NCI-H748 (cell line): ENCODE data around the gene ZNF660.

Experiments
- DNase-seq: peaks from one replicate; lab custom pipeline; 2025; ENCODE audit not compliant: unreplicated experiment; lab: John Stamatoyannopoulos, UW

ZNF660 gene

DNA sequence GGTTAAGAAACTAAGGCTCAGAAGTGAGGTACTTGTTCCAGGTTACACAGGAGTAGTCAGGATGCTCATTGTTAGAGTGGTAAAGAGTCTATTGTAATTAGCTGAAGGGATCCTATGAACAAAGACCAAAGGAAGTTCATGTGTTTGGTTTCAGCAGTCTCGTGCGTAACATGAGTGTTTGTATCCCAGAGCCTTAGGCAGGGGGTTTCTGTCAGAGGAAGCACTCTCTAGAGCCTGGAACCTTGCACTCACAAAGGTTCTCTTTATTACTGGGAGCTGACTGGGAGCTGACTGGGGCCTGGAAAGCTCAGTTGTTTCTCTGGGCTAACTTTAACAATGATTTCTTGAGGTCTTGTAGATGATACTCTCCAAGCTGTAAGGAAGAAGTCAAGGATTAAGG, 44.0 kb downstream of the ZNF660 start:
- no peak for DNase-seq

DNA sequence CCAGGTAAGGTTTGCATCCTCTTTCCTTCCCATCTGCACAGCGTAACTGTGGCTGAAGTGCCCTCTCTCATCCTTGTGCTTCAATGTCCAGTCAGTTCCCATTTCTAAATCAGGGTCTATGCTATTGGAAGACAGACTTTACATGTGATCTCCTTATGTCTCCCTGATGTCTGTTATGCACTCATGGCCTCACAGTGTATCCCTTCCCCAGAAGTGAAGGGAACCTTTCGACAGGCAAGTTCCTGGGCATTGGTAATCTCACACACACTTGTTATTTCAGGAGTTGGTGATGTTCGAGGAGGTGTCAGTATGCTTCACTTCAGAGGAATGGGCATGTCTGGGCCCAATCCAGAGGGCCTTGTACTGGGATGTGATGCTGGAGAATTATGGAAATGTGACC, 47.4 kb downstream of the ZNF660 start:
- no peak for DNase-seq

DNA sequence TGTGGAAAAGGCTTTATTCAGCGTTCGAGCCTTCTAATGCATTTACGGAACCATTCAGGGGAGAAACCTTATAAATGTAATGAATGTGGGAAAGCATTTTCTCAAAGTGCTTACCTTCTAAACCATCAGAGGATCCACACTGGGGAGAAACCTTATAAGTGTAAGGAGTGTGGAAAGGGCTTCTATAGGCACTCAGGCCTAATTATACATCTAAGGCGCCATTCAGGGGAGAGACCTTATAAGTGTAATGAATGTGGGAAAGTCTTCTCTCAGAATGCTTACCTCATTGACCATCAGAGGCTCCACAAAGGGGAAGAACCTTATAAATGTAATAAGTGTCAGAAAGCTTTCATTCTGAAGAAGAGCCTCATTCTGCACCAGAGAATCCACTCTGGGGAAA, 57.6 kb downstream of the ZNF660 start:
- DNase-seq: no peak

DNA sequence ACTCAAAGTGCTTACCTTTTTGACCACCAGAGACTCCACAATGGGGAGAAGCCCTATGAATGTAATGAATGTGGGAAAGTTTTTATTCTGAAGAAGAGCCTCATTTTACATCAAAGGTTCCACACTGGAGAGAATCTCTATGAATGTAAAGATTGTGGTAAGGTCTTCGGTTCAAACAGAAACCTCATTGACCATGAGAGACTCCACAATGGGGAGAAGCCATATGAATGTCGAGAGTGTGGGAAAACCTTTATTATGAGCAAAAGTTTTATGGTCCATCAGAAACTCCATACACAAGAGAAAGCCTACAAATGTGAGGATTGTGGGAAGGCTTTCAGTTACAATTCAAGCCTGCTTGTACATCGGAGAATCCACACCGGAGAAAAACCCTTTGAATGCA, 58.3 kb downstream of the ZNF660 start:
- DNase-seq: no peak

DNA sequence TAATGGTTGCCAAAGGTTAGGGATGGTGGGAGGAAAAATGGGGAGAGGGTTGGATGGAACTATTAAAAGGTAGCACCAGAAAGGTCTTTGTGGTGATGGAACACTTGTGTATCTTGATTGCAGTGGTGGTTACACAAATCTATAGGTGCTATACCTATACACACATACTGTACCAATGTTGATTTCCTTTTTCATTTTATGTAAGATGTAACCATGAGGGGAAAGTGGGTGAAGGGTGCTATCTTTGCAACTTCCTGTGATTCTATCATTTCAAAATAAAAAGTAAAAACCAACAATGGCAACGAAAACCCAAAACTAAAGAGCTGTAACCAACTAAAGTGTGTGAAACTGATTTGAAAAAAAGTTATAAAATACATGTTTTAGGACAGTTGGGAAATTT, 63.0 kb downstream of the ZNF660 start:
- no peak for DNase-seq

DNA sequence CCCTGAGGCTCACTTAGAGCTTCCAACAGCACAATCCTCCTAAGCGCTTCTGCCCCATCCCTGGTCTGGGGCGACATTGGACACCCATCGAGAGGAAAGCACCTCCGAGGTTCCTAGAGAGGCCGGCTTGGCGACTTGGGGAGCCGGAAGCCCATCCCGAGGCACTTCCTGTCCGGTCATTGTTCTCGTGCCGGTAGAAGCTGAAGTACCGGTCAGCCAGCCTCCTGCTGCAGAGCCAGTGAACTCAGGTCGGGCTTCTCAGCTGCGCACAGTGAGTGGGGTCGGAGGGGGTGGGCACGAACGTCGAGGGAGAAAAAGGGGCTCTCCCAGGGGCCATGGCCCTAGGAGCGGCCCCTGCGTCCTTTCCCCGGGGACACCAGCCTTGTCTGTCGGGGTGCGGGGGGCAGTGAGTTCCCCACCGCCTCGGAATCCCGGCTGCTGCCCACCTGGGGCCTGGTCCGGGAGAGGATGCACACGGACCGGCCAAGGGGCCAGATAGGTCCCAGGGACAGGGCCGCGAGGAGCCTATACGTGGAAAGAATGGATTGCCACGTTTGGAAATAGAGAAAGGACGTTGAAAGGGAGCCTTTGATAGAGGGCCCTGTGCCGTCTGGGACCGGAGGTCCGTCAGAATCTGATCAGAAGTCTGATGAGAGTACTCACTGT, 63.9 kb downstream of the ZNF660 start, which contains the start of gene ZNF35:
ZNF35 (plus strand) TSS at position 169 of the 666 bp plus-strand sequence. CDS start 2,336 bp downstream, outside the sequence.
- DNase-seq: peak; percentile 89
